Measurements from ENCODE around the gene FIZ1. TPM values are rescaled to one million over a fixed set of nuclear protein-coding genes. Genes with fewer than 3 reads are reported as not detected.
A peak's percentile ranks its signal among the peaks of the same experiment; 100 is the strongest.
"Not testable (repeated sequence)": the region's sequence is repeated elsewhere in the genome, so short reads cannot be mapped to it uniquely, and the experiment has no call there.

FIZ1 gene
- total RNA-seq, 1 donor from 2014 or later, result 19.1 TPM

GRCh38 chr19:55588738-55589137, 10.6 kb downstream of the FIZ1 start:
- Mint-ChIP-seq H3K4me3 (ENCODE audit: unreplicated experiment) (no peak overlapping the region), H3K27ac (ENCODE audit: unreplicated experiment) (no peak overlapping the region), H3K27me3 (ENCODE audit: unreplicated experiment) (no peaks in the 10 kb centered on the region), H3K4me1 (ENCODE audit: unreplicated experiment) (peaks cover 27% of the 10 kb centered on the region), H3K9me3 (ENCODE audit: unreplicated experiment) (no peaks in the 10 kb centered on the region), H3K36me3 (ENCODE audit: unreplicated experiment) (peaks cover 8% of the 10 kb centered on the region)
- DNase-seq (ENCODE audit: extremely low spot score, unreplicated experiment), result no peak
- TF ChIP-seq, protein P1, sequence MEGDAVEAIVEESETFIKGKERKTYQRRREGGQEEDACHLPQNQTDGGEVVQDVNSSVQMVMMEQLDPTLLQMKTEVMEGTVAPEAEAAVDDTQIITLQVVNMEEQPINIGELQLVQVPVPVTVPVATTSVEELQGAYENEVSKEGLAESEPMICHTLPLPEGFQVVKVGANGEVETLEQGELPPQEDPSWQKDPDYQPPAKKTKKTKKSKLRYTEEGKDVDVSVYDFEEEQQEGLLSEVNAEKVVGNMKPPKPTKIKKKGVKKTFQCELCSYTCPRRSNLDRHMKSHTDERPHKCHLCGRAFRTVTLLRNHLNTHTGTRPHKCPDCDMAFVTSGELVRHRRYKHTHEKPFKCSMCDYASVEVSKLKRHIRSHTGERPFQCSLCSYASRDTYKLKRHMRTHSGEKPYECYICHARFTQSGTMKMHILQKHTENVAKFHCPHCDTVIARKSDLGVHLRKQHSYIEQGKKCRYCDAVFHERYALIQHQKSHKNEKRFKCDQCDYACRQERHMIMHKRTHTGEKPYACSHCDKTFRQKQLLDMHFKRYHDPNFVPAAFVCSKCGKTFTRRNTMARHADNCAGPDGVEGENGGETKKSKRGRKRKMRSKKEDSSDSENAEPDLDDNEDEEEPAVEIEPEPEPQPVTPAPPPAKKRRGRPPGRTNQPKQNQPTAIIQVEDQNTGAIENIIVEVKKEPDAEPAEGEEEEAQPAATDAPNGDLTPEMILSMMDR (IDR thresholded peaks at IDR 0.05), result no peak

GRCh38 chr19:55586976-55587668, 12.2 kb downstream of the FIZ1 start:
- peaks cover 6% of the 10 kb centered on the region for H3K36me3 Mint-ChIP-seq (ENCODE audit: unreplicated experiment)
- H3K27me3 Mint-ChIP-seq (ENCODE audit: unreplicated experiment), result no peaks in the 10 kb centered on the region
- H3K27ac Mint-ChIP-seq (ENCODE audit: unreplicated experiment), result peak overlapping the region; percentile 94
- peak; percentile 97 for DNase-seq (ENCODE audit: extremely low spot score, unreplicated experiment)
- H3K4me3 Mint-ChIP-seq (ENCODE audit: unreplicated experiment), result peak overlapping the region; percentile 77
- TF ChIP-seq, protein P1 (IDR thresholded peaks at IDR 0.05), result no peak
- H3K4me1 Mint-ChIP-seq (ENCODE audit: unreplicated experiment), result peaks cover 27% of the 10 kb centered on the region
- no peaks in the 10 kb centered on the region for H3K9me3 Mint-ChIP-seq (ENCODE audit: unreplicated experiment)

- Mint-ChIP-seq H3K4me1 (ENCODE audit: unreplicated experiment) (peaks cover 34% of the 10 kb centered on the region), H3K9me3 (ENCODE audit: unreplicated experiment) (no peaks in the 10 kb centered on the region), H3K4me3 (ENCODE audit: unreplicated experiment) (peak overlapping the region; percentile 72), H3K27me3 (ENCODE audit: unreplicated experiment) (no peaks in the 10 kb centered on the region), H3K27ac (ENCODE audit: unreplicated experiment) (peak overlapping the region; percentile 94), H3K36me3 (ENCODE audit: unreplicated experiment) (no peaks in the 10 kb centered on the region)
- peak; percentile 92 for DNase-seq (ENCODE audit: extremely low spot score, unreplicated experiment)
- TF ChIP-seq, protein P1 (IDR thresholded peaks at IDR 0.05), result no peak
Measured at GRCh38 chr19:55585658-55586339, 13.5 kb downstream of the FIZ1 start.

- no peak overlapping the region for H3K4me3 Mint-ChIP-seq (ENCODE audit: unreplicated experiment)
- no peak for DNase-seq (ENCODE audit: extremely low spot score, unreplicated experiment)
- no peaks in the 10 kb centered on the region for H3K27me3 Mint-ChIP-seq (ENCODE audit: unreplicated experiment)
- TF ChIP-seq, protein P1 (IDR thresholded peaks at IDR 0.05), result no peak
- no peaks in the 10 kb centered on the region for H3K9me3 Mint-ChIP-seq (ENCODE audit: unreplicated experiment)
- no peaks in the 10 kb centered on the region for H3K36me3 Mint-ChIP-seq (ENCODE audit: unreplicated experiment)
- H3K27ac Mint-ChIP-seq (ENCODE audit: unreplicated experiment), result peak overlapping the region; percentile 94
- peaks cover 36% of the 10 kb centered on the region for H3K4me1 Mint-ChIP-seq (ENCODE audit: unreplicated experiment)
Measured at GRCh38 chr19:55584871-55585270, 14.4 kb downstream of the FIZ1 start.

DNA sequence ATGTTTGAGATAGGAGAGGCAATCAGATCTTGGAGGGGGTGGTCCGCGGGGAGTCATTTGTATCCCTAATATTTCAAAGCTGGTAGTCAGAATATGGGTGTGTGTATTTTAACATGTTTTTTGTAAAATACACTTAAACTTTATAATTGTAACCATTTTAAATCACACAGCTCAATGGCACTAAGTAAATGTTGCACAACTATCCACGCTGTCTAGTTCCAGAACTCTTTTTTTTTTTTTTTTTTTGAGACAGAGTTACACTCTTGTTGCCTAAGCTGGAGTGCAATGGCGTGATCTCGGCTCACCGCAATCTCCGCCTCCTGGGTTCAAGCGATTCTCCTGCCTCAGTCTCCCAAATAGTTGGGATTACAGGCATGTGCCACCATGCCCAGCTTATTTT, 15.4 kb downstream of the FIZ1 start:
- not testable (repeated sequence) for H3K4me3 Mint-ChIP-seq (ENCODE audit: unreplicated experiment); H3K27me3 Mint-ChIP-seq (ENCODE audit: unreplicated experiment); H3K36me3 Mint-ChIP-seq (ENCODE audit: unreplicated experiment); H3K9me3 Mint-ChIP-seq (ENCODE audit: unreplicated experiment); DNase-seq (ENCODE audit: extremely low spot score, unreplicated experiment); H3K27ac Mint-ChIP-seq (ENCODE audit: unreplicated experiment)
- H3K4me1 Mint-ChIP-seq (ENCODE audit: unreplicated experiment), result peaks cover 40% of the 10 kb centered on the region

- H3K9me3 Mint-ChIP-seq (ENCODE audit: unreplicated experiment); H3K27ac Mint-ChIP-seq (ENCODE audit: unreplicated experiment); H3K27me3 Mint-ChIP-seq (ENCODE audit: unreplicated experiment); H3K4me3 Mint-ChIP-seq (ENCODE audit: unreplicated experiment); DNase-seq (ENCODE audit: extremely low spot score, unreplicated experiment); H3K36me3 Mint-ChIP-seq (ENCODE audit: unreplicated experiment): not testable (repeated sequence)
- peaks cover 38% of the 10 kb centered on the region for H3K4me1 Mint-ChIP-seq (ENCODE audit: unreplicated experiment)
Measured at GRCh38 chr19:55582284-55582683, 17.0 kb downstream of the FIZ1 start.
